Keratinocyte (primary cell): ENCODE data around the gene SCRN2. TPM values are rescaled to one million over a fixed set of nuclear protein-coding genes. Genes with fewer than 3 reads are reported as not detected.

Experiments
- DNase-seq: peaks from one replicate; pipeline ENCODE4 v3.0.0-alpha.2; 2011; ENCODE audit warnings: low read depth, missing footprints, low spot score
- FAIRE-seq: peaks from 2 replicates; lab custom pipeline; 2011; peaks lifted over from hg19 to GRCh38; lab: Jason Lieb, UNC
- H2AFZ ChIP-seq: 2 replicates; pipeline ENCODE4 v1.6.0; 2012; ENCODE audit warnings: low read length, control low read depth, inconsistent platforms; ENCODE audit not compliant: control insufficient read depth
- H3K27ac ChIP-seq: 2 replicates; pipeline ENCODE4 v1.5.1; 2011; ENCODE audit warnings: low read length; ENCODE audit not compliant: control insufficient read depth, insufficient read depth
- H3K27me3 ChIP-seq: 3 replicates; pipeline ENCODE4 v1.6.0; 2011; ENCODE audit warnings: low read length; ENCODE audit not compliant: control insufficient read depth, insufficient read depth; ENCODE audit errors: extremely low read depth
- H3K36me3 ChIP-seq, 2 experiments: 2 replicates in 1 of 2; 3 replicates in 1 of 2; pipeline ENCODE4 v1.5.1; 2011; ENCODE audit warnings: low read length in 2 of 2, mild to moderate bottlenecking in 1 of 2; ENCODE audit not compliant: control insufficient read depth in 2 of 2, insufficient read depth in 2 of 2; ENCODE audit errors: extremely low read depth in 1 of 2
- H3K4me1 ChIP-seq: 3 replicates; pipeline ENCODE4 v1.5.1; 2011; ENCODE audit warnings: low read length; ENCODE audit not compliant: control insufficient read depth, insufficient read depth; ENCODE audit errors: extremely low read depth
- H3K4me2 ChIP-seq: 3 replicates; pipeline ENCODE4 v1.6.0; 2011; ENCODE audit warnings: low read depth, low read length; ENCODE audit not compliant: control insufficient read depth, insufficient read depth; ENCODE audit errors: extremely low read depth
- H3K4me3 ChIP-seq, 3 experiments: fragments of 200-600 bp in 1 of 3; sonication (generic) in 1 of 3; 2 replicates in 2 of 3; 3 replicates in 1 of 3; pipeline ENCODE4 v1.5.1; 2011 to 2016; ENCODE audit warnings: low read length in 3 of 3, mild to moderate bottlenecking in 3 of 3, control low read depth in 2 of 3, inconsistent platforms in 1 of 3, low read depth in 1 of 3, mixed read lengths in 1 of 3, mixed run types in 1 of 3, moderate library complexity in 1 of 3; ENCODE audit not compliant: control insufficient read depth in 2 of 3, insufficient read depth in 2 of 3; ENCODE audit errors: extremely low read depth in 1 of 3
- H3K79me2 ChIP-seq: 2 replicates; pipeline ENCODE4 v1.6.0; 2012; ENCODE audit warnings: low read length; ENCODE audit not compliant: control insufficient read depth, insufficient read depth
- H3K9ac ChIP-seq: 3 replicates; pipeline ENCODE4 v1.6.0; 2011; ENCODE audit warnings: low read length; ENCODE audit not compliant: control insufficient read depth, insufficient read depth; ENCODE audit errors: extremely low read depth
- H3K9me1 ChIP-seq: 3 replicates; pipeline ENCODE4 v1.6.0; 2011; ENCODE audit warnings: low read length; ENCODE audit not compliant: control insufficient read depth, insufficient read depth; ENCODE audit errors: extremely low read depth
- H3K9me3 ChIP-seq: 2 replicates; pipeline ENCODE4 v1.5.1; 2012; ENCODE audit warnings: low read depth, low read length; ENCODE audit not compliant: control insufficient read depth
- H4K20me1 ChIP-seq: 3 replicates; pipeline ENCODE4 v1.6.0; 2011; ENCODE audit warnings: low read length; ENCODE audit not compliant: control insufficient read depth, insufficient read depth; ENCODE audit errors: extremely low read depth
- CTCF ChIP-seq, 3 experiments: IDR thresholded peaks in 1 of 3; conservative IDR thresholded peaks in 1 of 3; optimal IDR thresholded peaks in 1 of 3; 2 replicates in 2 of 3; 3 replicates in 1 of 3; pipeline versions ENCODE3 to v1.5.1; 2011; ENCODE audit warnings: low read length in 3 of 3, mild to moderate bottlenecking in 3 of 3, moderate library complexity in 2 of 3, control low read depth in 1 of 3, inconsistent platforms in 1 of 3; ENCODE audit not compliant: insufficient read depth in 2 of 3; ENCODE audit errors: extremely low read depth in 1 of 3
- EZH2 ChIP-seq: IDR thresholded peaks from one replicate; pipeline ENCODE4 v1.6.1; 2012; ENCODE audit warnings: inconsistent platforms, mild to moderate bottlenecking, low read length, moderate library complexity
- dilution Hi-C: fragments of 300-500 bp; cut with MboI; formaldehyde crosslinking; loops from one replicate; pipeline ENCODE4 v1.7.0; 2020; ENCODE audit warnings: low sequenced_read_pairs; ENCODE audit not compliant: extremely low pct_ligation_motif_present
- polyA plus RNA-seq, 5 experiments: library from polyadenylated mRNA; depleted of rRNA in 3 of 5; stranded (reverse) in 3 of 5; stranded (forward) in 1 of 5; unstranded in 1 of 5; fragments of >200 nt; gene quantifications; 1 replicate in 1 of 5; 2 replicates in 3 of 5; 3 replicates in 1 of 5; pipeline versions ENCODE4 v1.2.1 to v1.2.3, GENCODE V29; 2011 to 2012; ENCODE audit warnings: missing spikeins in 2 of 5, low read depth in 1 of 5, low replicate concordance in 1 of 5

Gene SCRN2
- polyA plus RNA-seq, 1 donor (not counting 4 experiments of a cell fraction or from before 2014, with no cell fraction given), result 17.1 TPM

- FAIRE-seq (no peak), DNase-seq (no peak)
- Histone ChIP-seq H3K9ac (peak overlapping the region; percentile 84), H3K36me3 (peaks cover 12 to 17% of the 10 kb centered on the region in 2 experiments), H3K4me3 (peak overlapping the region; percentile 74 to 100 (median 100)), H3K4me1 (peaks cover 18% of the 10 kb centered on the region), H3K9me3 (no peaks in the 10 kb centered on the region), H3K79me2 (peaks cover 26% of the 10 kb centered on the region), H2AFZ (no peak overlapping the region), H3K27ac (peak overlapping the region; percentile 79), H3K27me3 (no peaks in the 10 kb centered on the region), H4K20me1 (no peaks in the 10 kb centered on the region), H3K4me2 (peak overlapping the region; percentile 99), H3K9me1 (peaks cover 3% of the 10 kb centered on the region)
- TF ChIP-seq CTCF (optimal IDR thresholded peaks at IDR 0.05 in 1 of 3, IDR thresholded peaks at IDR 0.05 in 1 of 3, conservative IDR thresholded peaks at IDR 0.05 in 1 of 3; ENCODE audit: extremely low read depth in 1 of 3, insufficient read depth in 2 of 3, low read length in 3 of 3), result no peak
- no peak for TF ChIP-seq EZH2
- dilution Hi-C loops, result no loop called here
These were observed 10.6 kb downstream of the SCRN2 start for GRCh38 chr17:47830396-47831002.

- H2AFZ ChIP-seq, result no peak overlapping the region
- H3K4me2 ChIP-seq, result peak overlapping the region; percentile 99
- peaks cover 26% of the 10 kb centered on the region for H3K79me2 ChIP-seq
- no peaks in the 10 kb centered on the region for H3K9me3 ChIP-seq
- TF ChIP-seq EZH2, result no peak
- TF ChIP-seq CTCF (optimal IDR thresholded peaks at IDR 0.05 in 1 of 3, IDR thresholded peaks at IDR 0.05 in 1 of 3, conservative IDR thresholded peaks at IDR 0.05 in 1 of 3; ENCODE audit: extremely low read depth in 1 of 3, insufficient read depth in 2 of 3, low read length in 3 of 3), result no peak
- no peak overlapping the region for H3K9ac ChIP-seq
- DNase-seq (no peak), FAIRE-seq (no peak)
- H3K4me3 ChIP-seq, result no peak overlapping the region
- no peaks in the 10 kb centered on the region for H4K20me1 ChIP-seq
- no peak overlapping the region for H3K27ac ChIP-seq
- peaks cover 3% of the 10 kb centered on the region for H3K9me1 ChIP-seq
- no peaks in the 10 kb centered on the region for H3K27me3 ChIP-seq
- dilution Hi-C loops, result no loop called here
- H3K36me3 ChIP-seq, result peaks cover 15 to 17% of the 10 kb centered on the region in 2 experiments
- H3K4me1 ChIP-seq, result peaks cover 18% of the 10 kb centered on the region
These were observed 11.2 kb downstream of the SCRN2 start for GRCh38 chr17:47829870-47830269.
